ENCODE results near the gene KCNQ1. TPM values are rescaled to one million over a fixed set of nuclear protein-coding genes. Genes with fewer than 3 reads are reported as not detected.

KCNQ1 gene
- total RNA-seq, 2 experiments from 2014 or later: 10.7 to 10.8 TPM

DNA sequence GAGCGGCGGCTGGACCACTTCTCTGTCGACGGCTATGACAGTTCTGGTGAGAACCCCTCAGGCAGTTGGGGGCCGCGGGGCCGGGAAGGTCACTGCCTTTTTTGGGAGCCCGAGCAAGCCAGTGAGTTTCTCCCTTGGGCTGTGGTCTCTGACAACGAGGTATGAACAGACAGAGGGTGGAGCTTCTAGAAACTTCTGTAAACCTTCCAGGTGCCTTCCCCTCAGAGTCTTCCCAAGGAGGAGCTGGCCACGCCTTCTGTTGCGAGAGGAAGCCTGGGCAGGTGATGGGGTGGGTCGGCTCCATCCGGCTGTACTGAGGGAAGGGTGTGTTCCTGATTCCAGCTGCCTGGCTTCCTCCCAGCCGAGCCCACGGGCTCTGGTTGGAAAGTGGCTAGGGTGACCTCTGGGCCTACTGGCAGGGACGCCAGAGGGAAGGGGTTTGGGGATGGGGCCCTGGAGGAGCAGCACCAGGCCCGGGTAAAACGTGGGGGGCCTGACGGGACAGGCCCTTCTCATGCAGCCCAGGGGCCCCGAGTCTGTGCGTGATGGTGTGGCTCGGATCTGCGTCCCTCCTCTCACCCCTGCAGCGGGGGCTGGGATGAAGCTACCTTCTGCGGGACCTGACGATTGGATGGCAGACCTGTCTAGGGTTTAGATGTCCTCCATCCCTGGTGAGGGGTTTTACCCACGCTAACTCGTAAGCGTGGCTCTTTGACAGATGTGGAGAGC is 144.2 kb downstream of the KCNQ1 start:
- intact Hi-C loops (cut with micrococcal nuclease): no loop called here

GRCh38 chr11:2589538-2589934 is 144.7 kb downstream of the KCNQ1 start:
- Mint-ChIP-seq H3K36me3 (peaks cover 22% of the 10 kb centered on the region), H3K4me1 (ENCODE audit: low read depth) (no peaks in the 10 kb centered on the region), H3K9me3 (no peaks in the 10 kb centered on the region), H3K4me3 (no peak overlapping the region), H3K27ac (no peak overlapping the region), H3K27me3 (no peaks in the 10 kb centered on the region)
- ChIA-PET CTCF (no interaction called here), POLR2A (no interaction called here)
- intact Hi-C loops (cut with micrococcal nuclease): no loop called here
- DNase-seq: peak; percentile 1

More for the DNA sequence above, 144.2 kb downstream of the KCNQ1 start:
- Mint-ChIP-seq H3K4me1 (ENCODE audit: low read depth) (no peaks in the 10 kb centered on the region), H3K4me3 (no peak overlapping the region), H3K27ac (no peak overlapping the region), H3K9me3 (no peaks in the 10 kb centered on the region), H3K27me3 (no peaks in the 10 kb centered on the region), H3K36me3 (peaks cover 16% of the 10 kb centered on the region)
- DNase-seq: peak; percentile 4
- POLR2A ChIA-PET: no interaction called here
- CTCF ChIA-PET: no interaction called here

- ChIA-PET CTCF (no interaction called here), POLR2A (no interaction called here)
- Mint-ChIP-seq H3K27me3 (no peaks in the 10 kb centered on the region), H3K36me3 (peaks cover 26% of the 10 kb centered on the region), H3K9me3 (no peaks in the 10 kb centered on the region), H3K27ac (no peak overlapping the region), H3K4me3 (no peak overlapping the region), H3K4me1 (ENCODE audit: low read depth) (no peaks in the 10 kb centered on the region)
- peak; percentile 5 for DNase-seq
- intact Hi-C loops (cut with micrococcal nuclease): no loop called here
Measured at GRCh38 chr11:2590131-2590964, 145.5 kb downstream of the KCNQ1 start.

DNA sequence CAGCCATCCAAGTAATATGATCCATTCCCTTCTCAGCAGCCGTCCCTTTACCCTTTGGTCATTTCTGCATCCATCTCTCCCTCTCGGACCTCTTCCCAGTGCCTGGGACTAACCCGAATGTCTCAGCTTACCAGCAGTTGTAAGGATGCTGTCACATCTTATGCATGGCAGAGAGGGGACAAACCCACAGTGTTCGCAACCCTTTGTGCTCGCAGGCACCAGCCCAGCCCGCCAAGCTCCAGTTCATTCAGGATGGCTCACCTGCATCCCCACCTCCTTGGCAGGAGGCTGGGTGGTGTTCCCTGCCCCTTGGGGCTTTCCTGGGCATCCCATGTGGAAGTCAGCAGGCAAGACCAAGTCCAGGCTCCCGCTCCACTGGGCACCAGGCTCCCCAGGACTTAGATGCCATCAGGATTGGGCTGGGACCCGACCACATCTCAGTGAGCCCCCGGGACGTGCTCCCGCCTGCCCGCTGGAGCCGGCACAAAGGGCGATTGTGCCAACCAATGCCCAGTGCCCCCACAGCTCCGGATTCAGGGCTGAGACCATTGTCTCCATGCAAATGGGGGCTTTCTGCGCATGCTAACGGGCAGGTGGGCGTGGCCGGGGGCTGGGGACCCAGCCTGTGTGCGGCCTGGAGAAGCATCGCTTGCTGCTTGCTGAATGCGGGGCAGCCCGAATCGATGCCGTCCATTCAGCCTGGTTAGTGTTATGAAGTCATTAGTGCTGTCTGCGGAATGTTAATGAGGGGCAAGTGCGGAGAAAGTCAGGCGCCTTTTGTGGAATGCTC is 146.4 kb downstream of the KCNQ1 start:
- peaks cover 32% of the 10 kb centered on the region for H3K36me3 Mint-ChIP-seq
- no peak overlapping the region for H3K27ac Mint-ChIP-seq
- intact Hi-C loops (cut with micrococcal nuclease): no loop called here
- H3K4me1 Mint-ChIP-seq (ENCODE audit: low read depth): no peaks in the 10 kb centered on the region
- no peaks in the 10 kb centered on the region for H3K27me3 Mint-ChIP-seq
- H3K4me3 Mint-ChIP-seq: no peak overlapping the region
- ChIA-PET POLR2A (no interaction called here), CTCF (no interaction called here)
- DNase-seq: no peak
- no peaks in the 10 kb centered on the region for H3K9me3 Mint-ChIP-seq

DNA sequence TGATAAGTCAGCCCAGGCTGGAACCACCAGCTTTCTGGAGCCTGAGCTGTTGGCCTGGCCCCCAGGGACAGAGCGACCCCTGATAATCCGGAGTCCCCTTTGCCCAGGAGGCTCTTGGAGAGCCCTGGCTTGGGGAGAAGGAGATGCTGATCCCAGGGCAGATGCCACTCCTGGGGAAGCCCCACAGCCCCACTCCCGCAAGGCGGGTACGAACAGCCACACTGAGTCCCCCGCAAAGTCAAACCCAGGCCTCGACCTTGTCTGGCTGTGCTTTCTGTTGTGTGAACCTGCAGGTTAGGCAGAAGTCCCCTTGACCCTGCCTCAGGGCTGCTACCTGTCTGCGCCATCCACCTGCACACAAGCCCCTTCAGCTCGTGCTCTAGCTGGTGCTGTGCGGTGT is 147.0 kb downstream of the KCNQ1 start:
- Mint-ChIP-seq H3K9me3 (peaks cover 4% of the 10 kb centered on the region), H3K4me1 (ENCODE audit: low read depth) (no peaks in the 10 kb centered on the region), H3K36me3 (peaks cover 35% of the 10 kb centered on the region), H3K27me3 (no peaks in the 10 kb centered on the region), H3K27ac (no peak overlapping the region), H3K4me3 (no peak overlapping the region)
- DNase-seq: no peak
- ChIA-PET CTCF (no interaction called here), POLR2A (no interaction called here)
- intact Hi-C loops (cut with micrococcal nuclease): no loop called here

DNA sequence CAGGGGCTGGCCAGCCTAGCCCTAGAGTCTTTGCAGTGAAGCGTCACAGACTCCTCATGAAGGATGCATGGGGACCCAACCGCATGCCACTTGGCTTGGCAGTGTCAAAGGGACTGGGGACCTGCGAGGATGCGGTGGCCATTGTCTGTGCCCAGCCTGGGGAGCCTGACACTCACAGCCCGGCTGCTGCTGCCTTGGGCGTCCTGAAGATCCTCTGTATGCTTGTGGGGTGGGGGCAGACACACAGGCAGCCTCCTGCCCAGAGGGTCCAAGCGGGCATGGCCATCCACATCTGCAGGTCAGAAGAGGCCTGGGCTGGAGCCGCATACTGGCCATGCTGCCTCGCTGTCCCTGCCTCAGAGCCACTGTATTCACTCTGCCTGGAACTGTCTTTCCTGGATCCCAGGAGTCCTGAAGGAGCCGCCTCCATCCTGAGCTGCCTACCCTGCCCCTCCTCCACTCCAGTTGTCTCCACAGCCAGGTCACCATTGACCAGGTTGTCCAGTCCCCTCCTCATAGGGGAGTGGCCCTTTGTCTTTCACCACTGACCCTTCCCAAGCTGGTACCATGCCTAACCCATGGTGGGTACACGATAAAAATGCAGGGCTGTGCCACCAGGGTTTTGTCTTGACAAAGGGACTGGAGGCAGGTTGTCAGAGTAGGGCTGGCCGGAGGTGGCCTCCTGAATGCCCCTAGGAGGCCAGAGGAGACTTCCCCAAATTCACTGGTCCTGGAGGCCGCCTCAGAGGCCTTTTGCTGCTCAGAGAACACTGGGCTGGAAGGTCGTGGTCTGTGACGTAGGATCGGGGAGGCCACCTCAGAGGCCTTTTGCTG is 148.0 kb downstream of the KCNQ1 start:
- CTCF ChIA-PET: no interaction called here
- H3K4me1 Mint-ChIP-seq (ENCODE audit: low read depth): no peaks in the 10 kb centered on the region
- no peak overlapping the region for H3K27ac Mint-ChIP-seq
- peaks cover 39% of the 10 kb centered on the region for H3K36me3 Mint-ChIP-seq
- no peak overlapping the region for H3K4me3 Mint-ChIP-seq
- no peaks in the 10 kb centered on the region for H3K27me3 Mint-ChIP-seq
- POLR2A ChIA-PET: no interaction called here
- peaks cover 14% of the 10 kb centered on the region for H3K9me3 Mint-ChIP-seq
- intact Hi-C loops (cut with micrococcal nuclease): no loop called here
- peak; percentile 5 for DNase-seq

DNA sequence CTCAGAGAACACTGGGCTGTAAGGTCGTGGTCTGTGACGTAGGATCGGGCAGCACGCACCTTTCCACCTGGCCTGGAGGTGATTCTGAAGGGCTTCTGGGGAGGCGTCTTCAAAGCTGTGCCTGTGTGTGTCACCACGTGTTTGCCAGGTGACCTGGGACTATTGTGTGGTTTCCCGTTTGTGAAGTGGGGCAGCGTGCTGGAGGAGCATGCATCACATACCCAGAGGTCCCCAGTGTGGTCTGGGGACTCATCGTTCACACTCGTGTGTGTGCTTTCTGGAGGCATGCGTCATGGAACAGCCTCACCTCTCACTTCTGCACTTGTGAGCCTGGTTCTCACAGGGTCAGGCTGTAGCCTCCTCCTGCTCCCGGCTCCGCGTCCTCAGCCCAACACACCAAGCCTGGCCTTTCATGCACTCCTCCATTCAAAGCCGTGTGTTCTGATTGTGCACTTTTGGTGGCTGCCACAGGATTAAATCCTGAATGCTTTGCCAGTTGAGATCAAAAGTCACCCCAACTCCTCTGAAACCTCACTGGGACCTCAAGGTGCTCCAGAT is 148.7 kb downstream of the KCNQ1 start:
- DNase-seq: no peak
- ChIA-PET POLR2A (no interaction called here), CTCF (no interaction called here)
- H3K27ac Mint-ChIP-seq: no peak overlapping the region
- no peak overlapping the region for H3K4me3 Mint-ChIP-seq
- no peaks in the 10 kb centered on the region for H3K27me3 Mint-ChIP-seq
- intact Hi-C loops (cut with micrococcal nuclease): no loop called here
- H3K4me1 Mint-ChIP-seq (ENCODE audit: low read depth): no peaks in the 10 kb centered on the region
- peaks cover 43% of the 10 kb centered on the region for H3K36me3 Mint-ChIP-seq
- H3K9me3 Mint-ChIP-seq: peaks cover 19% of the 10 kb centered on the region

DNA sequence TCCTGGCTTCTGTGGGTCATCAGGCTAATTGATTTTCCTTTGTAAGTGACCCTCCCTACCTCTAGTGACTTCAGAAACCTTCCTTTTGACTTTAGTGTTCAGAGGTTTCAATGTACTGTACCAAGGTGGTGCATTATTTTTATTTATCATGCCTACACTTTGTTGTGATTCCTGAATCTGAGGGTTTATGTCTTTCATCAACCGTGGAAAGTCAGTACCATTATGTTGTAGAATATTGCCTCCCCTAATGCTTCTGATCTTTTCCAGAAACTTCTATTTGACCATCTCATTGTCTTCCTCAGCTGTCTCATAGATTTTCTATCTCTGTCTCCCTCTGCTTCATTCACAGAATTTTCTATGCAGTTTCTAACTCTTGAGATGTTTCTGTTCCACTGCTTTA is 149.5 kb downstream of the KCNQ1 start:
- Mint-ChIP-seq H3K9me3 (peaks cover 22% of the 10 kb centered on the region), H3K27me3 (no peaks in the 10 kb centered on the region), H3K36me3 (peaks cover 46% of the 10 kb centered on the region), H3K4me3 (no peak overlapping the region), H3K27ac (no peak overlapping the region), H3K4me1 (ENCODE audit: low read depth) (no peaks in the 10 kb centered on the region)
- ChIA-PET POLR2A (no interaction called here), CTCF (no interaction called here)
- intact Hi-C loops (cut with micrococcal nuclease): no loop called here
- DNase-seq: no peak

DNA sequence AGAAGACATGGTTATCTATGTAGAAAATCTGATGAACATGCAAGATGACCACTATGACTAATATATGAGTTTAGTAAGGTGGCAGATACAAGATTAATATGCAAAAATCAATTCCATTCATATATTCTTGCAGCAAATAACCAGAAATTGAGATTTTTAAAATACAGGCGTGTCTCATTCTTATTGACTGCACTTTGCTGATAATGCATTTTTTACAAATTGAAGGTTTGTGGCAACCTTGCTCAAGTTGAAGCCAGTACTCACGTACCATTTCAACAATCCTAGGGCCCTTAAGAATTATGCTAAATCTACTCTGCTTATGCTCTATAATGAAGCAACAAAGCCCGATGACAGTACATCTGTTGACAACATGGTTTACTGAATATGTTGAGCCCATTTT is 150.4 kb downstream of the KCNQ1 start:
- Mint-ChIP-seq H3K27ac (no peak overlapping the region), H3K4me3 (no peak overlapping the region), H3K27me3 (no peaks in the 10 kb centered on the region), H3K36me3 (peaks cover 46% of the 10 kb centered on the region), H3K4me1 (ENCODE audit: low read depth) (no peaks in the 10 kb centered on the region), H3K9me3 (peaks cover 22% of the 10 kb centered on the region)
- intact Hi-C loops (cut with micrococcal nuclease): no loop called here
- no peak for DNase-seq
- POLR2A ChIA-PET: no interaction called here
- CTCF ChIA-PET: no interaction called here

DNA sequence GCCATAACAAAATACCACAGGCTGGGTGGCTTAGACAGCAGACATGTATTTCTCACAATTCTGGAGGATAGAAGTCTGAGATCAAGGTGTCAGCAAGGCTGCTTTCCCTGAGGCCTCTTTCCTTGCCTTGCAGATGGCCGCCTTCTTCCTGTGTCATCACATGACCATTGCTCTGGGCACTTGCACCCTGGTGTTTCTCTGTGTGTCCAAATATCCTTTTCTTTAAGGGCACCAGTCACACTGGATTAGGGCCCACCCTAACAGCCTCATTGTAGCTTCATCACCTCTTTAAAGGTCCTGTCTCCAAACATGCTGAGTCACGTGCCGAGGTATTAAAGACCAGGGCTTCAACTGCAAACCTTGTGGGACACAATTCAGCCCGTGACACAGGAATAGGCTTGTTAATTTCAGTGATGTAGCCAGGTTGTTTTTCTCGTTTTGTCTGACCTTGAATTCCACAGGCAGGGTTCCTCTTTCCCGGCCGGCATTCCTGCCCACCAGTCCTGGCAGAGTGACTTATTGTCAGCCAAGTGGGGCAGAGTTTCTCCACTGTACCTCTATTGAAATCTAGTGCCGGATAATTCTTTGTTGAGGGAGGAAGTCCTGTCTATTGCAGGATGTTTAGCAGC is 154.9 kb downstream of the KCNQ1 start:
- H3K9me3 Mint-ChIP-seq: peaks cover 22% of the 10 kb centered on the region
- intact Hi-C loops (cut with micrococcal nuclease): no loop called here
- H3K27ac Mint-ChIP-seq: no peak overlapping the region
- ChIA-PET CTCF (no interaction called here), POLR2A (no interaction called here)
- no peak for DNase-seq
- H3K36me3 Mint-ChIP-seq: peaks cover 24% of the 10 kb centered on the region
- H3K27me3 Mint-ChIP-seq: no peaks in the 10 kb centered on the region
- no peak overlapping the region for H3K4me3 Mint-ChIP-seq
- H3K4me1 Mint-ChIP-seq (ENCODE audit: low read depth): no peaks in the 10 kb centered on the region

- CTCF ChIA-PET: no interaction called here
- POLR2A ChIA-PET: no interaction called here
- DNase-seq: no peak
- H3K36me3 Mint-ChIP-seq: peaks cover 32% of the 10 kb centered on the region
- no peaks in the 10 kb centered on the region for H3K4me1 Mint-ChIP-seq (ENCODE audit: low read depth)
- H3K27ac Mint-ChIP-seq: no peak overlapping the region
- intact Hi-C loops (cut with micrococcal nuclease): no loop called here
- no peaks in the 10 kb centered on the region for H3K27me3 Mint-ChIP-seq
- H3K4me3 Mint-ChIP-seq: no peak overlapping the region
- H3K9me3 Mint-ChIP-seq: peaks cover 16% of the 10 kb centered on the region
Measured at GRCh38 chr11:2609345-2609744, 164.5 kb downstream of the KCNQ1 start.

Measured in activated CD4-positive, alpha-beta memory T cell treated with anti-CD3 and anti-CD28 coated beads for 36 hours (primary cell).